A673 (cell line): ENCODE results near the gene BSPRY. TPM values are rescaled to one million over a fixed set of nuclear protein-coding genes. Genes with fewer than 3 reads are reported as not detected.

ENCODE experiments used
- BruUV-seq: library from RNA; stranded (reverse); fragments of 400-500 nt; replicated peaks from 2 replicates; lab custom pipeline; 2021; lab: Mats Ljungman, UMichigan
- CTCF ChIA-PET: fragments of 300-600 bp; sonication (Branson Sonifier 250); formaldehyde crosslinking; loops from one replicate; lab custom pipeline; 2022; ENCODE audit warnings: antibody characterized with exemption; lab: Charles Lee
- POLR2A ChIA-PET: fragments of 300-600 bp; sonication (Branson Sonifier 250); formaldehyde crosslinking; loops from one replicate; lab custom pipeline; 2022; ENCODE audit warnings: antibody characterized with exemption; ENCODE audit not compliant: low non-redundant PET; lab: Charles Lee
- DNase-seq: peaks from one replicate; pipeline ENCODE4 v3.0.0-alpha.2; 2015; ENCODE audit warnings: low spot score
- H3K27ac ChIP-seq: fragments of 200-600 bp; sonication (generic); 2 replicates; pipeline ENCODE4 v1.5.1; 2016; ENCODE audit warnings: mixed run types, low read depth, mild to moderate bottlenecking, mixed read lengths, antibody characterized with exemption, low read length; ENCODE audit not compliant: poor library complexity, severe bottlenecking
- H3K27me3 ChIP-seq: fragments of 200-600 bp; sonication (generic); replicated peaks from 2 replicates; pipeline ENCODE4 v1.6.1; 2017; ENCODE audit warnings: mixed run types, low read depth, mild to moderate bottlenecking, mixed read lengths, antibody characterized with exemption, low read length; ENCODE audit not compliant: insufficient read depth, poor library complexity
- H3K36me3 ChIP-seq: fragments of 200-600 bp; sonication (generic); 2 replicates; pipeline ENCODE4 v1.6.1; 2016; ENCODE audit warnings: mixed run types, mild to moderate bottlenecking, mixed read lengths, antibody characterized with exemption, low read length; ENCODE audit not compliant: insufficient read depth, poor library complexity, severe bottlenecking
- H3K4me1 ChIP-seq: fragments of 200-600 bp; sonication (generic); 2 replicates; pipeline ENCODE4 v1.6.1; 2017; ENCODE audit warnings: mixed run types, mild to moderate bottlenecking, mixed read lengths, antibody characterized with exemption, low read length; ENCODE audit not compliant: insufficient read depth, poor library complexity, severe bottlenecking
- H3K4me3 ChIP-seq: fragments of 200-600 bp; sonication (generic); 2 replicates; pipeline ENCODE4 v1.5.1; 2016; ENCODE audit warnings: low read depth, mixed run types, mild to moderate bottlenecking, mixed read lengths, low read length; ENCODE audit not compliant: poor library complexity, severe bottlenecking
- H3K9me3 ChIP-seq: fragments of 200-600 bp; sonication (generic); 2 replicates; pipeline ENCODE4 v1.6.1; 2016; ENCODE audit warnings: mixed run types, low read depth, mild to moderate bottlenecking, mixed read lengths, antibody characterized with exemption, low read length; ENCODE audit not compliant: poor library complexity, severe bottlenecking
- CTCF ChIP-seq: fragments of 300-800, 200-600 bp; sonication (generic); conservative IDR thresholded peaks from 2 replicates; pipeline ENCODE4 v1.5.1; 2017; ENCODE audit warnings: low read depth, mild to moderate bottlenecking, antibody characterized with exemption, low read length, moderate library complexity, mixed read lengths
- EZH2 ChIP-seq: fragments of 200-600 bp; sonication (generic); IDR thresholded peaks from 2 replicates; pipeline ENCODE4 v1.6.1; 2017; ENCODE audit warnings: borderline replicate concordance, low read depth, mild to moderate bottlenecking, mixed read lengths, antibody characterized with exemption, low read length; ENCODE audit not compliant: poor library complexity, severe bottlenecking
- intact Hi-C: fragments of 100-400 bp; cut with micrococcal nuclease; formaldehyde crosslinking; loops from one replicate; pipeline ENCODE4 v1.10.0; 2022; ENCODE audit not compliant: unreplicated experiment
- total RNA-seq: library from RNA; stranded (reverse); gene quantifications from 2 replicates; pipeline ENCODE4 v1.2.3, GENCODE V29; 2021

The BSPRY gene
- total RNA-seq, 1 experiment from 2014 or later = not detected

DNA sequence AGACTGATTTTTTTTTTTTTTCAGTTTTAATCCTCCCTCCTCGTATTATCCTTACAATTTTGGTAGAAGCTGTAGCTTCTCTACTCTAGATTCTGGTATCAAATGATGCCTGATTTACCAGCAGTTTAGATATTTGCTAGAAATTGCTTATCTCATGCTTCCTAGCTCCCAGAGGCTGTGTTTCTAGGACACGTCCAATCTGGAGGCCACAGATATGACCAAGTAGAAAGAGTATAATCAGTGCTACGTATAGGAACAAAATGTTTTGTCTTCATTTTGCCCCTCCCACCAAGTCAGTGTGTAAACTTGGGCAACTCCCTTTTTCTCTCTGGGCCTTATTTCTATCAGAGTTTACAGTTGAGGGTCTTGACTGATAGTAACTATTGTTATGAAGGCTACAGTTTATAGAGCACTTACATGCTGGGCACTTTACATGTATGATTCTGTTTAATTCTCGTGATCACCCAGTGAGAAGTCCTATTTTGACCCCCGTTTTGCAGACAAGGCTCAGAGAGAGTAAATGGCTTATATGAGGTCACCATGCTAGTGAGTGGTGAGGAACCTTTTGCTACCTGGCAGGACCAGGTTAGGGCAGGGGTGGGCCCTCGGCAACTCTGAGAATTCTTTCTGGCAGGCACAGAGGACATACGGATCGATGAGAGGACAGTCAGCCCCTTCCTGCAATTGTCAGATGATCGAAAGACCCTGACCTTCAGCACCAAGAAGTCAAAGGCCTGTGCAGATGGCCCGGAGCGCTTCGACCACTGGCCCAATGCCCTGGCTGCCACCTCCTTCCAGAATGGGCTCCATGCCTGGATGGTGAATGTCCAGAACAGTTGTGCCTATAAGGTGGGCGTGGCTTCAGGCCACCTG lies 19.9 kb downstream of the BSPRY start:
- TF ChIP-seq CTCF (no peak), EZH2 (no peak)
- POLR2A ChIA-PET = no interaction called here
- H3K4me3 ChIP-seq = no peak overlapping the region
- H3K36me3 ChIP-seq = peaks cover 6% of the 10 kb centered on the region
- intact Hi-C loops = no loop called here
- H3K27ac ChIP-seq = no peak overlapping the region
- H3K9me3 ChIP-seq = no peaks in the 10 kb centered on the region
- DNase-seq = no peak
- CTCF ChIA-PET = no interaction called here
- no peaks in the 10 kb centered on the region for H3K27me3 ChIP-seq
- no TSS peak for BruUV-seq
- no peaks in the 10 kb centered on the region for H3K4me1 ChIP-seq

DNA sequence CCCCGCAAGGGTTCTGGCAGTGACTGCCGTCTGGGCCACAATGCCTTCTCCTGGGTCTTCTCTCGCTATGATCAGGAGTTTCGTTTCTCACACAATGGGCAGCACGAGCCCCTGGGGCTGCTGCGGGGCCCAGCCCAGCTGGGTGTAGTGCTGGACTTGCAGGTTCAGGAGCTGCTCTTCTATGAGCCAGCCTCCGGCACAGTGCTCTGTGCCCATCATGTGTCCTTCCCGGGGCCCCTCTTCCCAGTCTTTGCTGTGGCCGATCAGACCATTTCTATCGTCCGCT lies 20.5 kb downstream of the BSPRY start:
- no peak overlapping the region for H3K4me3 ChIP-seq
- H3K9me3 ChIP-seq = no peaks in the 10 kb centered on the region
- peaks cover 6% of the 10 kb centered on the region for H3K36me3 ChIP-seq
- no peaks in the 10 kb centered on the region for H3K27me3 ChIP-seq
- no TSS peak for BruUV-seq
- TF ChIP-seq EZH2 (no peak), CTCF (no peak)
- POLR2A ChIA-PET = no interaction called here
- H3K27ac ChIP-seq = no peak overlapping the region
- CTCF ChIA-PET = no interaction called here
- intact Hi-C loops = no loop called here
- no peak for DNase-seq
- H3K4me1 ChIP-seq = no peaks in the 10 kb centered on the region

DNA sequence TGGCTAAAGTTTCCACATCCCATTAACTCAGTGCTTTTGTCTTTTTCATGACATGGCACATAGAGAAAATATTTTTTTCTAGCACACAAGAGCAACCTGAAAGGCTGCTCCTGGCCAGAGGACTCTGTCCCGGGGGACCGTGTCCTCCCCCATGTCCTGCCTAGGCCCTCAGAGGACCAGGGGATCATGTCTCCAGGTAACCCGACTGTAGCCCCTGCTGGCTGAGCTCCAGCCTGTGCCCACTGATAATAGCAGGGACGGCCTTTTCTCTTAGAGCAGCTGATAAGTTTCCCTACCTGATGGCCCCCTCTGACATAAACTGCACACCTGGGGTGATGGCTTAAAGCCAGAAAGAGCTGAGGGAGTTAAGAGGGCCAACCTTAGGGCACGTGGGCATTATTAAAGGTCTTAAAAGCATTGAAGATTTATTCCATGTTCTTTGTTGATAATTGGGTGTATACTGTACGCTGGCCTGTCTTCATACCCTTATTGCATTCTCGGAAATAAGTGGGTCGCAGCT lies 21.5 kb downstream of the BSPRY start:
- H3K4me3 ChIP-seq = no peak overlapping the region
- no peaks in the 10 kb centered on the region for H3K27me3 ChIP-seq
- CTCF ChIA-PET = no interaction called here
- TF ChIP-seq CTCF (no peak), EZH2 (no peak)
- no peaks in the 10 kb centered on the region for H3K9me3 ChIP-seq
- BruUV-seq = no TSS peak
- POLR2A ChIA-PET = no interaction called here
- no peaks in the 10 kb centered on the region for H3K4me1 ChIP-seq
- intact Hi-C loops = no loop called here
- H3K36me3 ChIP-seq = peaks cover 6% of the 10 kb centered on the region
- no peak for DNase-seq
- H3K27ac ChIP-seq = no peak overlapping the region
